ENCODE results near the gene ZNF607. TPM values are rescaled to one million over a fixed set of nuclear protein-coding genes. Genes with fewer than 3 reads are reported as not detected.

Gene ZNF607
- total and polyA plus RNA-seq, 2 of the 8 experiments (the other 6 are each of a cell fraction or from before 2014, with no cell fraction given): 6.7 to 15.9 TPM

DNA sequence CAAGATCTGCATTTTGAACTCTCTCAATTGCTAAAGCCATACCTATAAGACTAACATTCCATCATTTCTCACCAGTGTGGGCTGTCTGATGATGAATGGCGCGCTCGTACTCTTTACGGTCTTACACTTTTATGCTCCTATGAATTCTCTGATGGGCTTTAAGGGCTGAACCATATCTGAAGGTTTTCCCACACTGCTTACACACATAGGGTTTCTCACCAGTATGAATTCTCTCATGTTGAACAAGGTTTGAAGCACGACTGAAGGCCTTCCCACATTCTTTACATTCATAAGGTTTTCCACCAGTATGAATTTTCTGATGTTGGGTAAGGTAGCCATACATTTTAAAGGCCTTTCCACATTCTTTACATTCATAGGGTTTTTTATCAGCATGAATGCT is 18.8 kb upstream of the ZNF607 start:
- H2BK15ac ChIP-seq (ENCODE audit: low read length): no peak overlapping the region
- H3K4ac ChIP-seq (replicated peaks; ENCODE audit: insufficient read length, low read depth, low read length): no peak overlapping the region
- H3K4me1 ChIP-seq (replicated peaks in 1 of 4; ENCODE audit: control insufficient read depth in 3 of 4, insufficient read depth in 4 of 4, low read length in 3 of 4): no peaks in the 10 kb centered on the region
- WGBS, 2 experiments (ENCODE audit: extremely low coverage in 1 of 2, insufficient coverage in 1 of 2, insufficient read length in 1 of 2, insufficient replicate concordance in 2 of 2, low coverage in 1 of 2, low lambda C conversion rate in 2 of 2, missing lambda C conversion rate in 1 of 2): 69% methylated on average over 5 of the region's 5 CpGs; no CpG with 5 or more reads in 1 of the 2 experiments
- H3K27me3 ChIP-seq (replicated peaks in 1 of 4; ENCODE audit: control insufficient read depth in 3 of 4, extremely low read depth in 1 of 4, insufficient read depth in 3 of 4, low read length in 3 of 4): no peaks in the 10 kb centered on the region
- no peak overlapping the region for H2BK5ac ChIP-seq (ENCODE audit: low read depth, low read length)
- H3K4me3 ChIP-seq (ENCODE audit: extremely low read depth in 1 of 4, insufficient read depth in 2 of 4, low read depth in 3 of 4, low read length in 4 of 4): no peak overlapping the region
- H3K23me2 ChIP-seq (ENCODE audit: low read depth, low read length): no peaks in the 10 kb centered on the region
- H4K8ac ChIP-seq (ENCODE audit: extremely low read depth, insufficient read depth, low read length): no peak overlapping the region
- H3K56ac ChIP-seq (replicated peaks; ENCODE audit: insufficient read length, low read depth, low read length): no peak overlapping the region
- no peaks in the 10 kb centered on the region for H4K20me1 ChIP-seq (replicated peaks in 1 of 2; ENCODE audit: control insufficient read depth in 1 of 2, insufficient read depth in 2 of 2, low read length in 2 of 2)
- peaks cover 21 to 41% of the 10 kb centered on the region in 2 experiments for H3K9me3 ChIP-seq (ENCODE audit: insufficient read depth in 2 of 2, low read depth in 1 of 2, low read length in 1 of 2)
- no peak overlapping the region for H4K91ac ChIP-seq (replicated peaks; ENCODE audit: insufficient read length, low read length)
- H3K23ac ChIP-seq (ENCODE audit: insufficient read length): no peak overlapping the region
- no peaks in the 10 kb centered on the region for H3K79me1 ChIP-seq (ENCODE audit: low read depth, low read length)
- CTCF ChIA-PET (ENCODE audit: partially characterized antibody): no interaction called here
- no peak overlapping the region for H2BK120ac ChIP-seq (replicated peaks; ENCODE audit: low read depth, low read length)
- H3K18ac ChIP-seq (ENCODE audit: extremely low read depth, low read length): no peak overlapping the region
- no peak for FAIRE-seq
- no peak overlapping the region for H2BK12ac ChIP-seq (ENCODE audit: low read depth, low read length)
- H4K5ac ChIP-seq (ENCODE audit: insufficient read length, low read depth, low read length): no peak overlapping the region
- H3K79me2 ChIP-seq (ENCODE audit: control insufficient read depth in 1 of 2, insufficient read depth in 2 of 2, low read length in 2 of 2): no peaks in the 10 kb centered on the region
- H3K9ac ChIP-seq (replicated peaks in 1 of 4; ENCODE audit: extremely low read depth in 1 of 4, low read depth in 3 of 4, low read length in 3 of 4): no peak overlapping the region
- no peak overlapping the region for H2BK20ac ChIP-seq (ENCODE audit: low read length)
- no peak overlapping the region for H2AK5ac ChIP-seq (ENCODE audit: low read depth, low read length)
- no peak for DNase-seq (ENCODE audit: low read depth in 1 of 2, low spot score in 2 of 2)
- H3K14ac ChIP-seq (ENCODE audit: insufficient read length): no peak overlapping the region
- TF ChIP-seq ZNF274 (IDR thresholded peaks at IDR 0.05; ENCODE audit: borderline replicate concordance, extremely low read depth, low read length) (peak; percentile 67; the same call in 1 of the 2 replicates), KDM4A (IDR thresholded peaks at IDR 0.05; ENCODE audit: low read depth, low read length, severe bottlenecking) (no peak), TAF1 (IDR thresholded peaks at IDR 0.05; ENCODE audit: low read depth, low read length) (no peak)
- POLR2A ChIA-PET (ENCODE audit: partially characterized antibody): no interaction called here
- peaks cover 0 to 26% (median 17%) of the 10 kb centered on the region in 4 experiments; a peak in 5 of 8 replicates for H3K36me3 ChIP-seq (ENCODE audit: control insufficient read depth in 2 of 4, insufficient read depth in 4 of 4, low read length in 3 of 4)
- H3K27ac ChIP-seq (ENCODE audit: low read depth, low read length): no peak overlapping the region
- H3K4me2 ChIP-seq (ENCODE audit: insufficient read depth in 1 of 2, low read depth in 2 of 2, low read length in 2 of 2): no peak overlapping the region
- no peak overlapping the region for H2AFZ ChIP-seq (ENCODE audit: low read length)
